GM18867 (cell line): ENCODE measurements around the gene EZR.

Experiments
- ATAC-seq: cut with Tn5 transposase; IDR thresholded peaks from one replicate; pipeline ENCODE4 v1.9.1; 2021; ENCODE audit warnings: mild to moderate bottlenecking, moderate library complexity; ENCODE audit not compliant: unreplicated experiment

EZR gene

DNA sequence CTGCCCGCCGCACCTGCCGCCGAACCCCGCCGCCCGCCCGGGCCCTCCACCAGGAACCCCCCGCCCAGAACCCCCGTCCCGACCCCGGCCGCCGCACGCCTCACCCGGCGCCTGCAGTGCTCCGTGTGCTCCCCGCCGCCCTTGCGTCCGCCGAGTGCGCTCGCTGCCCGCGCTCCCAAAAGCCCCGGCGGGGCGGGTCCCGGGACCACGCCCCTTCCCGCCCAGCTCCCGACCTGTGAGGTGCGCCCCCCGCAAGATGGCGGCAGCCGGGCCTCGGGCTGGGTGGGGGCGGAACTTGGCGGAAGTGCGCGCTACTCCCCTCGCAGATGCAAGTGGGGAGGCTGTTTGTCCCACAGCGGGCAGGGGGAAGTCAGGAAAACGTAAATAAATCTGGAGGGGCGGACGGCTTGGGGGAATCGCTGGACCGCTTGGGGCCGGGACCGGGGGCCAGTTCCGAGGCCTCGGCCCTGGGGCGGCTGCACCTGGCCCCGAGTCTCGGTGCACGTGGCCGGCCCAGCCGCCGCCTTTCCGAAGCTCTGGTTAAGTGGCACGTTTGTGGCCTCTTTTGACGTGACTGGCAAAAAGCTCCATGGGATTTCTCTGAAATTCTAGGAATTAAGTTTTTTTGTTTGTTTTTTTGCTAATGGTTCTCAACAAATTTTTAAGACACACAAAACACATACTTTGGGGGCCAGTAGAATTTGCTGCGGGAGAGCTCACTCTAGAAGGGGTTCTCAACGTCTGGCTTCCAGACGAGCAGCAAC, at the start of gene EZR:
Gene EZR, minus strand, starts transcription at position 156 of the 764 bp plus-strand sequence. CDS start 1,275 bp downstream, outside the sequence.
- ATAC-seq, result peak; percentile 54

DNA sequence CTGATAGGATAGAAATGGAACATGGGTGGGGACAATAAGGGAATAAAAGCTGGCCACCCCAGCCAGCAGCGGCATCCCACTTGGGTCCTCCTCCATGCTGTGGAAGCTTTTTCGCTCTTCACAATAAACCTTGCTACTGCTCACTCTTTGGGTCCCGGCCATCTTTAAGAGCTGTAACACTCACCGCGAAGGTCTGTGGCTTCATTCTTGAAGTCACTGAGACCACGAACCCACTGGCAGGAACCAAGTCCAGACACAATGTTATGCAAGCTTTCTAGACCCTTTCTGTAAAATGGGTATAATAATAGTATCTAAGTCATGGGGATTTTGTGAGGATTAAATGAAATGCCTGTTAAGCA, 48.9 kb upstream of the EZR start:
- no peak for ATAC-seq

DNA sequence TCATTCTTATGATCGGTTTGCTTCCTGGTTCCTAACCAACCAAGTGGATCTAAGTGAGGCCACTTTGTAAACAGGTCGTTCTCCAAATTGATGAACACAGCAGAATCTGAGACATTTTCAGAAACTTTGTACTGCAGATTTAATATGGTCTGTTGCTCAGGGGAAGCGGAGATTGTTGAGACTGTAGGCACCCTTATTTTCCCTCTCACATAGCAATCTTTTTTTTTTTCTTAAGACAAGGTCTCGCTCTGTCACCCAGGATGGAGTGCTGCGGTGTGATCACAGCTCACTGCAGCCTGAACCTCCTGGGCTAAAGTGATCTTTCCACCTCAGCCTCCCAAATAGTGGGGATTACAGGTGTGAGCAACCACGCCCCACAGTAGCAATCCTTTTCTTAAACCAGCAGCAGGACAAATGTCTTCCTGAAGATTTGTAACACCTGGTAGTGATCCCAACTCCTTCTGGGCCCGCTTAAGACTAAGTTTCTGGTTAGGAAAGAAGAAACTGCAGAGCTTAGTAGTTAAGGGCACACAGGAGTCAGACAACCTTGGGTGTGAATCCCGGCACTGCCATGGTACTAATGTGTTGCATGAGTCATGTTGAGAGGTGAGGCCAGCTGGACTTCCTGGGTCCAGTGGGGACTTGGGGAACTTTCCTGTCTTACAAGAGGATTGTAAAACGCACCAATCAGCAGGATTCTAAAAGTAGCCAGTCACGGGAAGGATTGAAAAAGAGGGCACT, 48.4 kb upstream of the EZR start:
- no peak for ATAC-seq

DNA sequence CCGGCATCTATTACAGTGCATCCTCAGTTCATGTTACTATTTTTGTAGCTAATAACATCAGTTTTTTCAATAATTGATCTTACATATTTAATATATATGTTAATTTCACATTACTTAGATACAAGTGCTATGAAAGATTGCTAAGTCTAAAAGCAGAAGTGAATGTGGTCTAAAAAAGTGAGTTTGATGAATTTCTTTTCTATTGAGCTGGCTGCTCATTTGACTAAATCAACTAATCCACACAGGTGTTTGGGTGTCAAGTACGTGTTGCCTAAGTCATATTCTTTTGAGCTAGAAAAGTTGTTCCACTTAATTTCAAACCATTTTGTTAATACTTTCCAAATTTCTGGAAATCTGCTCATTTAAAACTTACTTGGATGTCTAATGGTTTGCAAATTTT, 46.6 kb upstream of the EZR start:
- ATAC-seq, result no peak

DNA sequence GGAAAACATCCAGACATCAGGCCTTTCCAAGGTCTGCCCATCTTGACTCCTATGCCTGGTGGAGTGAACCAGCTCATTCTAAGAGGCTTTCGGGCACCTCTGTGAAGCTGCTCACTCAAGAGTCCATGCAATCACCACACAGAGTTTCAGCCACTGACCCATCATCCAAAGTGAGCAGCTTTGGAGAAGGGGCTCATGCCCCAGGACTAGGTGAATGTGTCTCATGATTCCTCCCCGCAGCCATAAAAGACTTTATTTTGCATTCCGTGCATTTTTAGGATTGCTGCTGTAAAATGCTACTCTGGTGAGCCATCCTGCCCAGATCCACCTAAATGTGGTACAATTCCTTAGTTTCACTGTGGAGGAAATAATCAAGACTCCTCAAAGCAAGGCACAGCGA, 44.5 kb upstream of the EZR start:
- no peak for ATAC-seq

DNA sequence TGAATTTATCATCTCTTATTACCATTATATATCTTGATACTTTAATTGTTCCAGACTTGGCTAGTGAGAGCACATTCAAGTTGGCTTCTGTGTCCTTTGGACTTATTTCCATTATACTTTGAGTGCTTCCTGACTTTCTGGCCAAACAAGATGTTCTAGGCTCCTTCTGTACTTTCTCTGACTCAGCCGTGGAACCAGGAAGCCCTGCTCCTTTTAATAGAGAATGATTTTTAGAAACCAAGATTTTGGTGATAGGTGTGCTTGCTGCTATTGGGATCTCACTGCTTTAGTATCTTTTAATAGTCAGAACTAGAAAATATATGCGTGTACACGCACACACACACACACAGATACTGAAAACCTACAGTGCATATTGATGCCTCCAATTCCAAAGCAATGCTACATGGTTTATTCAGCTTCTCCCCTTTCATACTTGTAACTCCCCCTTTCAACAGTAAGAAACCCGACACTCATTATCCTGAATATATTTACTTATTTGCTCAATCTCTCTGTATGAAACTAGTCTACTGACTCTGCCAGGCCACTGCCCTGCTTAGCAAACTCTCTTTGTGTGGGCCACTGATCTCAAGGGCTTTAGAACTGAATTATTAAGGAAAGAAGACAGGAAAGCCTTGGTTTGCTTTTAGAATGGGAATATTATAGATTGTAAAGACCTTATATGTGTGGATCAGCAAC, 42.7 kb upstream of the EZR start:
- ATAC-seq, result no peak

DNA sequence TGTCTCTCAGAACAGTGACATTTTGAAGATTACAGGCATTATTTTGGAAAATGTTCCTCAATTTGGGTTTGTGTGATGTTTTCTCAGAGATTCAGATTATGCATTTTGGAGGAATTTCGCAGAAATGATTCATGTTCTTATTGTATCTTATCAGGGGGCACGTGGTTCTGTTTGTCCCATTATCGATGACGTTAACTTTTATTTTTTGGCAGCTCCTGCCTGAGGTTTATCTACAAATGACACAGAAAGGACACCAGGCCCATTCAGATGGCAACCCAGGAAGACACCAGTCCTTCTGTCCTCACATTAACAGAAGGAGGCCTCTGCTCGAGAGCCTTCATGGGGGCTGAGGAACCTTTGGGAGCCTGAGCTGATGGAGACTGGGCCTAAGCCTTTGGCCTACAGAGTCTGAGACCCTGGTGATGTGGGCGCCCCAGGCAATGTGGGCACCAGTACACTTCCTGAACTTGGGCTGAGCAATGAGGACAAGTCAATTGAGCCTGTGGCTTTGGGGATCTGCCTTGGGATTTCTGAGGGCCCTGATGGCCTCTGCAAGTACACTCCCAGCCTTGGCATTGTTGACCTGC, 41.2 kb upstream of the EZR start:
- ATAC-seq, result no peak

DNA sequence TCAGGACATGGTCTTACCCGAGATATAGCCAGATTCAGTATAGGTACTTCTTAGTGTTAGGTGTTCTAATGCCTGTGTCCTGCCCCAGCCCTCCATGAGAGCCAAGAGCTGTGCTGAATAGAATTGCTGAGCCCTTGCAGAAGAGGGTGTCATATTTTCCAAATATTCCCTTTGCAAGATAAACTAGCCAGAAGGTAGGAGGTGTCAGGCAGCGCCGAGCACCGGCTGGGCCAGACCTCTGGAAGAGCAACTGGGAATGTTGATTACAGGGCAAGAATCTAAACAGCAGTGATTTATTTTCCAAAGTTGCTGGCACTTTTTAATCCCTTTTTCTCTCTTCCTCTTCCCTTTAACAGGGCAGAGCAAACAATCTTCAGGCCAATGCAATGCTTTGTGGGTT, 37.1 kb upstream of the EZR start:
- no peak for ATAC-seq

DNA sequence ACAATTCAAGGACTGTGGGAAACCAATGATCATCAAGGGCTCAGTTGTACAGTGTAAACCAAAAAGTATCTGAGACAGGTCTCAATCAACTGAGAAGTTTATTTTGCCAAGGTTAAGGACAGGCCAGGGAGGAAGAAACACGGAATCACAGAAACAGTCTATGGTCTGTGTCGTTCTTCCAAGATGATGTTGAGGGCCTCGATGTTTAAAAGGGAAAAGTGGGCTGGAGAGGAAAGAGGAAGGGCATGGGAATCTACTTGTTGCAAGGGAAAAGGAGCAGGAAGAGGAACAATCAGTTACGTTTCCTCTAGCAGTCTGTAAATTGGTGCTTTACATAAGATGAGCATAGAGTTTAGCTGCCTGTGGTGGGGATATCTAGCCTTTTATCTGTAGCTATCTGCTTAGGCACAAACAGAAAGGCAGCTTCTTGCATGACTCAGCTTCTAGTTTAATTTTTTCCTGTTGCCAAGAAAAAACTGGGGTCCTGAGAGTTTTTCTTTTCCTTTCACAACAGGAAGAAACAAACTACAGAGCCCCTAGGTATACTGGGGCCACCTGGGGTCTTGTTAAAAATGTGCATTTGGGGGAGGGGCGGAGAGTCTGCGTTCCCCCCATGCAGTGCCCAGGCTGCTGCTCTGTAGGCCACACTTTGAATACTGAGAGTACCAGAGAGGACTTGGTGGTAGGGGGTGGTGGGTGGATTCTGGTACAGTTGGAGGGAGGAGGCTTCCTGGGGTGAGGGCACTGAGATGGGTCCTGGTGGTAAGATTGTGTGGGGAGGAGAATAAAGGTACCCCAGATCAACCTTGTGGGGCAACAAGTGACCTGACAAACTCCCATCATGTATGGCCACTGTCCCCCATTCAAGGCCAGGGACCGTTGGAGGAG, 35.3 kb upstream of the EZR start:
- no peak for ATAC-seq

DNA sequence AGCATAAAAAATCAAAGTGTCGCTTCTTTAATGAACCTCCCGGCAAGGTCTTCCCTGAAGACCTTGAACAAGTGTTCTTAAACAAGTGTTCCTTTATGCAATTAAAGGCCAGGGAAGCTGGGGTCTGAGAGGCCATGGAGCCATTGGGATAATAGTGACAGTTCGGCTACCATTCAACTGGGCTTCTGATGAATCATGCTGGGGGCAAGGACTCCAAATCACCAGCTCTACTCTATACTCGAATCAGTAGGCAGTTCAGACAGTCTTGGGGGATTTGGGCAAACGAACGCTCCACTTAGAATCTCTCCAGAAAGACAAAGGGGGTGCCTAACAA, 34.7 kb upstream of the EZR start:
- ATAC-seq, result no peak

DNA sequence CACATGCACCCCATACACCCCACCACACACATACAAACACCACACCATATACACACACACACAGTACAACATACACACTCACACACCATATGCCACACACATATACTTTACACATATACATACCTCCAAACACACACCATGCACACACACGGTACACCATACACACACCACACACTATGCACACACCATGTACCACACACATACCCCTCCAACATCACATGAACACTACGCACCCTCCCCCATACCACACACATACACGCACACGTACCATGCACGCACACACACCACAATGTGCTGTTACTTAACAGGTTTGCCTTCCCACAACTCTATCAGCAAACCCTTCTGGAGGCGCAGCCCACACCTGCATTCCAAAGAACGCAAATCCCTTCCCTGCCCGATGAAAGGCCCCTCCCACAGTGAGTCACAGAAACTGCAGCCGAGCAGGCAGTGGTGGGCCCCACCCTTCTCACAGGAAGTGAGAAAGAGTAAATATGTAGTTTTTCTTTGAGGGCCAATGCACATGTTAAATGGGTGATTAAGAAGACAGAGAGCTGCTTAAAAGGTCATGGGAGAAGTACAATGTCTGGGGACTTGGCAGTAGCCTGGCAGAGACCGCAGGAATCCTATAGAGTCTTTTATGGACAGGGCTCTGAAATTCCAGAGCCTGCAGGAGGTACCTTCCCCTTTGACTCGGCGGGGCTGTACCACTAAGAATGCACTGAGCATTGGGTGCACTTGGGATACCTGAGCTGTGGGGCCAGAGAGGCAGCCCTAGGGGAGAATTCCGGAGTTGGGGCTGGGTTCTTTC, 34.1 kb upstream of the EZR start:
- ATAC-seq, result peak; percentile 93

DNA sequence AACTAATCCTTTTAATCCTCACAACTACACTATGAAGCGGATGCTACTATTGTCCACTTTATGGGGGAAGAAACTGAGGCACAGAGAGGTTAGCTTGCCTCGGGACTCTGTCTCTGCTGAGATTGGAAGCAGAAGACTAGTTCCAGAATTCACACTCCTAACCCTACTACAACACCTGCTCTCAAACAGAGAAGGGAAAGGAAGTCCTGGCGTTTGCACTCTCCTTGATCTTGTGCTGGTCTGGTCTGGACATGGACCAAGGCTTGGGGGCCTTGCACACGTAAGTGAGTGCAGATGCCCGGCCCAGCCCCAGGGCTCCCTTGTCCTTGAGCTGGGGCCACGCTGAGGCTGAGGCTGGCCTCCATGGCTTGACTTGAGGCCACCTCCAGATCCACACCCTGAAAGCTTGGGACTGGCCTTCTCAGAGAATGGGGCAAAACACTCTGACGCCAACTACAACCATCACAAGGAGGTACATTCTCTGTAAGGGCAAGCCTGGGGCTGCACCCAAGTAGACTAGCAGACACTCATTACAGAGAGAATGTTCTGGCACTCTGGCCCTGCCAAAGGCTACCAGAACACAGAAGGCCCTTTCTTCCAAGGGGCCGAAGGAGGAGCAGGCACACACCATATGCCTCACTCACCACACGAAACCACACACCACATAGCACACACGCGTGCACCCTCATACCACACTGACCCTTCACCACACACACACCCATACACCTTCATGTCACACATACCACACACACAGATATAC, 33.3 kb upstream of the EZR start:
- no peak for ATAC-seq

DNA sequence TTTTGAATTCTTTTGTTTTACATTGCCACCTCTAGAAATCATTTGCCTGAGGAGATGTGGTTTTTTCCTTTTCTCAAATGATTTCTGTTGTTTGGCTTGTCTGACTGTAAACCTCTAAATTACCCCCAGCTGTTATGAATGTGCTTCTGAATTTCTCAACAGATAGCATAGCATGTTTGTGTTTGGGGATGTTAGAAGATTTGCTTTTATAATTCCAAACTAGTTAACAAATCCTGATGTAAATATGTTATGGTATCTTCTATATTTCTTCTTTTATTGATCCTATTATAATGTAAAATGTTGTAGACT, 31.6 kb upstream of the EZR start:
- no peak for ATAC-seq

DNA sequence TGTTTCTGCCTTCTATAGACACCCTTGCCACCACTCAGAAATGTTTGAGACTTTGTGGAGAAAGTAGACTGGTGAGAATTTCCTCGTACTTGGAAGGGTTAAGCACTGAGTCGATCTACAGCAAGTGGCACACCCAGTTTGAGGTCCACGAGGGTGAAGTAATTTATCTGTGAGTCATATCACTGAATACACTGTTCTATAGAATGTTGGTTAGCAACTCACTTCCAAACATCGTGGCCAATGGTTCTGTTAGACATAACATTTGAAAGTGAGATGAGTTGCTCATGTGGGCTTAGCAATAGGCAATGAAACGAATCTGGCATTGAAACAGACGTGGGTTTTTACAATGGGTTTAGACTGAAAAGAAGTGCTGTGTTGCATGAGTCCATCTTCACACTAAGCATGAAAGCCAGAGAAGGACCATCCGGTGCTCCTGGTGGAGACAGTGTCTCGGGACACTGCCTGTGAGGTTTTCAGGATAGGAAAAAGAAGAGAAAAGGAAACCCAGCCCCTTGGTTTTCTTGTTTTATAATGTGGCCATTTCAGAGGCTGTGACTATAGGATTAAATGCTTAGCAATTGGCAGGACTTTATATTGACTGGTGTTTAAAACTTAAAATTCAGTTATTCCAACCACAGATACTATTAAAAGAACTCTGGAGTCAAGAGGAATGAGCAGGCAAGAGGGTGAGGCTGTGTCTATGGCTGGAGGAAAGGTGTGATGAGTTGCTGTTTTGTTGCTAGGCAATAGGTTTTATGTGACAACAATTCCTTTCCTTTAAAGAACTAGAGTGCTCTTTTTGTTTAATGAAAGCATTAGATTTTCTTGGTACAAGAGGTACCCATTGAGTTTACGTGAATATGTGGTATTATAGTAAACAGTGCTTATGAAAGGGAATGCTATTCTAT, 31.0 kb upstream of the EZR start:
- no peak for ATAC-seq

DNA sequence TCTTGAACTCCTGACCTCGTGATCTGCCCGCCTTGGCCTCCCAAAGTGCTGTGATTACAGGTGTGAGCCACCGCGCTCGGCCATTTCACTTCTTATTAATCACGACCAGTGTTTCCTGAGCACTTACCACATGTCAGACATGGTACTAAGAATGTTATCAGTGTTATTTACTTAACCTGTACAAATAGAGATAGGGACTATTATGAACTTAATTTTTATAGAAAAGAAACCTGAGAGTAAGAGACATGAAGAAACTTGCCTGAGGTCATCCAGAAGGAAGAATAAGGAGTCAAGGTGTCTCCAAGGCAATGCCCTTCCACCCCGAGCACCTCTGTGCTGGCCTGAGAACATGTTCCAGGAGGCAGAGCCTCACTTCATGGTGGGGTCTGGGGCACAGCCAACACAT, 29.3 kb upstream of the EZR start:
- ATAC-seq, result no peak

DNA sequence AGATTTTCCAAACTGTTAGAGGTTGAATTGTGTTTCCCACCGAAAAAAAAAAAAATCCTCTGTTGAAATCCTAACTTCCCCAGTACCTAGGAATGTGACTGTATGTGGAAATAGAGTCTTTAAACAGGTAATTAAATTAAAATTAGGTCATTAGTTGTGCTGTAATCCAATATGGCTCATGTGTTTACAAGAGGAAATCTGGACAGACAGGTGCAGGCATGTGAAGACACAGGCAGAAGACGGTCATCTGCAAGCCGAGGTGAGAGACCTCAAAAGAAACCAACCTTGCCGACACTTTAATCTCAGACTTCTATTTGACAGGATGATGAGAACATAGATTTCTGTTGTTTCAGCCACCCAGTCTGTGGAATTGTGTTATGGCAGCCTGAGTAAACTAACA, 28.6 kb upstream of the EZR start:
- ATAC-seq, result no peak

DNA sequence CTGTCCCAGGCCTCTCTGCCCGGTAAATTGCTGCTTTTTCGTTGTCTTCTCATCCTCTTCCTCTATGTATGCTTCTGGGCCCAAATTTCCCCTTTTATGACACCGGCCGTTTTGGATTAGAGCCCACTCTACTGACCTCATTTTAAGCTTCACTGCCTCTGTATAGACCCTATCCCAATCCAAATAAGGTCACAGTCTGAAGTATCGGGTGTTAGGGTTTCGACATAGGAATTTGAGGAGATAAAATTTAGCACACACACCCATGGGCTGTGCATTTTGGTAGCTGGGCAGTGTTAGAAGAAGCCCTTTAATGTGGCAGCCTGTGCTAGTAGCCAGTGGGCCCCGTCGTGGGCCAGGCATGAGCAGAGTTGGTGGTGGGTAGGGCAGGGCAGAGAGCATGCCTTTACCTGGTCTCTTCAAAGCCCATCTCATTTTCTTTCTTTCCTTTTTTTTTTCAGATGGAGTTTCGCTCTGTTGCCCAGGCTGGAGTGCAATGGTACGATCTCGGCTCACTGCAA, 27.9 kb upstream of the EZR start:
- ATAC-seq, result no peak
